Coronary artery (tissue), 2 donors: ENCODE measurements around the gene MVK.

Experiments used
- DNase-seq: peaks from one replicate; pipeline ENCODE4 v3.0.0-alpha.2; 2017; ENCODE audit warnings: low spot score
- H3K27ac ChIP-seq, 2 donors: fragments of 200-600 bp; sonication (generic); one replicate each; pipeline ENCODE4 v1.5.1; 2016 to 2019
- H3K4me3 ChIP-seq: fragments of 200-600 bp; sonication (generic); 2 replicates; pipeline ENCODE4 v1.5.1; 2016; ENCODE audit warnings: mild to moderate bottlenecking, moderate library complexity
- CTCF ChIP-seq: fragments of 200-600 bp; sonication (generic); IDR thresholded peaks from one replicate; pipeline ENCODE4 v1.5.1; 2019; ENCODE audit warnings: antibody characterized with exemption

Gene MVK

GRCh38 chr12:109592195-109592904 is 18.8 kb downstream of the MVK start:
- Histone ChIP-seq H3K27ac (no peak overlapping the region), H3K4me3 (no peak overlapping the region)
- DNase-seq = no peak
- no peak for TF ChIP-seq CTCF

- Histone ChIP-seq H3K4me3 (no peak overlapping the region), H3K27ac (no peak overlapping the region)
- no peak for TF ChIP-seq CTCF
- no peak for DNase-seq
These were observed 19.3 kb downstream of the MVK start for GRCh38 chr12:109592905-109593272.

GRCh38 chr12:109594556-109595317 is 21.1 kb downstream of the MVK start:
- no peak for DNase-seq
- no peak overlapping the region for H3K4me3 ChIP-seq
- H3K27ac ChIP-seq = no peak overlapping the region
- no peak for TF ChIP-seq CTCF

- no peak for DNase-seq
- no peak for TF ChIP-seq CTCF
These were observed 21.8 kb downstream of the MVK start for GRCh38 chr12:109595321-109595902.

GRCh38 chr12:109596418-109597244 is 23.0 kb downstream of the MVK start:
- TF ChIP-seq CTCF = no peak
- H3K4me3 ChIP-seq = no peak overlapping the region
- no peak for DNase-seq
- H3K27ac ChIP-seq = no peak overlapping the region

More at GRCh38 chr12:109595321-109595902, 21.8 kb downstream of the MVK start:
- Histone ChIP-seq H3K4me3 (no peak overlapping the region), H3K27ac (no peak overlapping the region)

GRCh38 chr12:109597414-109597794 is 23.8 kb downstream of the MVK start:
- Histone ChIP-seq H3K27ac (no peak overlapping the region), H3K4me3 (peak overlapping the region; percentile 40)
- DNase-seq = no peak
- TF ChIP-seq CTCF = no peak
